Measurements from ENCODE around the gene MOK.

DNA sequence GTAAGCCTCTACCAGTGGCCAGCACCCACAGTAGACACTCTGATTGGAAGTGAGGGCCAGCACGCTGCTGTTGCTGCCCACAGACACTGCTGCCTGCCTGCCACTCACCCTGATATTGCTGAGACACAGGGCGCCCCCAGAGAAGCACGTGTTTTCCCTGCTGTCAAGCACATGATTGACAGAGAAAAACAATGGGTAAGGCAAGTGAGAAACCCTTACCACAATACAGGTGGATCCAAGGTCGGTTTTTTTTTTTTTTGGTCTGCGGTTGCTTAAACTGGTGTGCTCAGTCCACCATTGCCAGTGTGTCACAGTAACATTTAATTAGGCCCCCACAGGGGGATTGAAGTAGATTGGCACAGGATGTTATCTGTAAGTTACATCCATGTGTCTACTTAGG lies 99.4 kb downstream of the MOK start:
- TF ChIP-seq POLR2AphosphoS5 (IDR thresholded peaks at IDR 0.05): no peak
- TF ChIP-seq, protein P1, sequence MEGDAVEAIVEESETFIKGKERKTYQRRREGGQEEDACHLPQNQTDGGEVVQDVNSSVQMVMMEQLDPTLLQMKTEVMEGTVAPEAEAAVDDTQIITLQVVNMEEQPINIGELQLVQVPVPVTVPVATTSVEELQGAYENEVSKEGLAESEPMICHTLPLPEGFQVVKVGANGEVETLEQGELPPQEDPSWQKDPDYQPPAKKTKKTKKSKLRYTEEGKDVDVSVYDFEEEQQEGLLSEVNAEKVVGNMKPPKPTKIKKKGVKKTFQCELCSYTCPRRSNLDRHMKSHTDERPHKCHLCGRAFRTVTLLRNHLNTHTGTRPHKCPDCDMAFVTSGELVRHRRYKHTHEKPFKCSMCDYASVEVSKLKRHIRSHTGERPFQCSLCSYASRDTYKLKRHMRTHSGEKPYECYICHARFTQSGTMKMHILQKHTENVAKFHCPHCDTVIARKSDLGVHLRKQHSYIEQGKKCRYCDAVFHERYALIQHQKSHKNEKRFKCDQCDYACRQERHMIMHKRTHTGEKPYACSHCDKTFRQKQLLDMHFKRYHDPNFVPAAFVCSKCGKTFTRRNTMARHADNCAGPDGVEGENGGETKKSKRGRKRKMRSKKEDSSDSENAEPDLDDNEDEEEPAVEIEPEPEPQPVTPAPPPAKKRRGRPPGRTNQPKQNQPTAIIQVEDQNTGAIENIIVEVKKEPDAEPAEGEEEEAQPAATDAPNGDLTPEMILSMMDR (IDR thresholded peaks at IDR 0.05): no peak
